ENCODE measurements around the gene ATOH1. TPM values are rescaled to one million over a fixed set of nuclear protein-coding genes. Genes with fewer than 3 reads are reported as not detected.
A peak's percentile ranks its signal among the peaks of the same experiment; 100 is the strongest.

Gene ATOH1, protein sequence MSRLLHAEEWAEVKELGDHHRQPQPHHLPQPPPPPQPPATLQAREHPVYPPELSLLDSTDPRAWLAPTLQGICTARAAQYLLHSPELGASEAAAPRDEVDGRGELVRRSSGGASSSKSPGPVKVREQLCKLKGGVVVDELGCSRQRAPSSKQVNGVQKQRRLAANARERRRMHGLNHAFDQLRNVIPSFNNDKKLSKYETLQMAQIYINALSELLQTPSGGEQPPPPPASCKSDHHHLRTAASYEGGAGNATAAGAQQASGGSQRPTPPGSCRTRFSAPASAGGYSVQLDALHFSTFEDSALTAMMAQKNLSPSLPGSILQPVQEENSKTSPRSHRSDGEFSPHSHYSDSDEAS
- not detected in 2 replicates for total RNA-seq

DNA sequence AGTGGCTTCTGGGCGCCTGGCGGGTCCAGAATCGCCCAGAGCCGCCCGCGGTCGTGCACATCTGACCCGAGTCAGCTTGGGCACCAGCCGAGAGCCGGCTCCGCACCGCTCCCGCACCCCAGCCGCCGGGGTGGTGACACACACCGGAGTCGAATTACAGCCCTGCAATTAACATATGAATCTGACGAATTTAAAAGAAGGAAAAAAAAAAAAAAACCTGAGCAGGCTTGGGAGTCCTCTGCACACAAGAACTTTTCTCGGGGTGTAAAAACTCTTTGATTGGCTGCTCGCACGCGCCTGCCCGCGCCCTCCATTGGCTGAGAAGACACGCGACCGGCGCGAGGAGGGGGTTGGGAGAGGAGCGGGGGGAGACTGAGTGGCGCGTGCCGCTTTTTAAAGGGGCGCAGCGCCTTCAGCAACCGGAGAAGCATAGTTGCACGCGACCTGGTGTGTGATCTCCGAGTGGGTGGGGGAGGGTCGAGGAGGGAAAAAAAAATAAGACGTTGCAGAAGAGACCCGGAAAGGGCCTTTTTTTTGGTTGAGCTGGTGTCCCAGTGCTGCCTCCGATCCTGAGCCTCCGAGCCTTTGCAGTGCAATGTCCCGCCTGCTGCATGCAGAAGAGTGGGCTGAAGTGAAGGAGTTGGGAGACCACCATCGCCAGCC lies at the start of gene ATOH1:
TSS of gene ATOH1 (plus strand) at position 422 of the 663 bp plus-strand sequence. CDS start at position 596, 174 bp downstream.
- no peak for DNase-seq (ENCODE audit: low read depth in 2 of 2)

DNA sequence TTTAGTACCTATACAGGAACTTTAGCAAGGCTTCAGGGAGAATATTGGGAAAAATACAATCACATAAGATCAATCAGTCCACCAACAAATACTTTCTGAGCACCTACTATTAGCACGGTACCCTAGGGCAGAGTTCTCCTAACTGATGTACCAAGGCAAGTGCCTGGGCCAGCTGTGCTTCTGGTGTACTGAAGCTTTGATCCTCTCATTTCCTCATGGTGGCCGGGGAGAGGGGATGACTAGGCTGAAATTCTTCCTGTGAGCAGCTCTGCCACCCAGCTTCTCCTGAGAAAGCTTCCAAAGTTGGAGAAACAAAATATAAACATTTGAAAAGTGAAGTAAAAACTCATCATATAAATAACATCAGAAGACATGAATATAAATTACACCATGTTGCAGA lies 49.3 kb upstream of the ATOH1 start:
- no peak for DNase-seq (ENCODE audit: low read depth in 2 of 2)

DNA sequence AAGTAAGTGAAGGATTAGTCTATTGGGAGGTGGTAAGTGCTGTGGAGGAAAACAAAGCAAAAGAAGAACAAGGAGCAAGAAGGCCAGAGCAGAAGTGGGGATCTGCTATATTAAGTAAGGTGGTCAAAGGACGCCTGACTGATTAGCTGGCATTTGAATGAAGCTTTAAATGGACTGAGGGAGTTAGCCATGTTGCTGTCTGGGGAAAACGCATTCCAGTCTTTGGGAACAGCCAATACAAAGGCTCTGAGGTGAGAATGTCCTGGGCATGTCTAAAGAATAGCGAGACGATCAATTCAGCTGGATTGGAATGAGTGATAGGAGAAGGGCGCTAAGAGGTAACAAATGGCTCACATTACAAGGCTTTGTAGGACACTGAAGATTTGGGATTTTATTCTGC lies 48.5 kb upstream of the ATOH1 start:
- no peak for DNase-seq (ENCODE audit: low read depth in 2 of 2)

DNA sequence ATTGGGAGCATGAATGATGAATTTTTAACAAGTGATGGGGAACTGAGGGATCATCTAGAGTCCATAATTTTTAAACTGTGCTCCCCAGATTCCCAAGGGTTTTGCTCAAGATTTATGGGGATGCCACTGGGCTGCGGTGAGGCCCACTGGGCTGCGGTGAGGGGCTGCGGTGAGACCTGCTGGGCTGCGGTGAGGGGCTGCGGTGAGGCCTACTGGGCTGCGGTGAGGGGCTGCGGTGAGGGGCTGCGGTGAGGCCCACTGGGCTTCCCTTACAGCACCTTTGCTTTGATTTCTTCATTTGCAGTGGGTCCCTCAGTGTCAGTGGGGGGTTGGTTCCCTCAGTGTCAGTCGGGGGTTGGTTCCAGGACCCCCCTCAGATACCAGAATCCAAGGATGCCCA lies 47.4 kb upstream of the ATOH1 start:
- no peak for DNase-seq (ENCODE audit: low read depth in 2 of 2)

DNA sequence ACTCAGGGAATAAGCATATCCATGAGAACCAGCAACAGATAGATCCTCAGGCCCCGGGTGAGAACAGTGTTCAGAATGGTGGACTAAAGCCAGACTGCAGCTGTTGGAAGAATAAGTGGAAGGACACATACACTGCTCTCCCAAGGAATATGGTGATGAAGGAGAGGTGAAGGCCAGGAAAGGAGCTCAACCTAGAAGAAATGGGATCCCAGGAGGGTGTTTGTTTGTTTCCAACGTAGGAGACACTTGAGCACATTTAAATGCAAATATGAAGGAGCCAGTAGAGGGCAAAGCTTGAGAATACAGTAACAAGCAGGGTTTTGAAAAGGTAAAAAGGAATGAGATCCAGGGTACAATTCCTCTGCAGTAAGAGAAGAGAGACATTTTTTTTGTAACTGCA lies 42.4 kb upstream of the ATOH1 start:
- DNase-seq (ENCODE audit: low read depth in 2 of 2) = no peak

DNA sequence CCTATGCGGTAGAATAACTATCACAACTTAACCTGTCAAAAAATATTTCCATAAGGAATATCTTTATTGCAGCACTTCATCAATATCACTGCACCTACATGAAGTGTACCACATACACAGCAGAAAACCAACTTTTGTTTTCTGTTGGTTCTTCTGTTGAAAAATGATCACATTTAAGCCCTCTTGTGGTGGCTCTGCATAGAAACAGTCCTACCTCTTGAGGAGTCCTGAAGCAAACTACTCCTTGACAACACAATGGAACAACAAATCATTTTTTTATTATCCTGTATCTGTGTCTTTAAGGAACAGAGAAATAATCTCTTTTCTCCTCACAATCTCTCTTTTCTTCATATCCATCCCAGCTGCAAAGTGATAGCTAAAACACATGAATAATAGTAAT lies 39.8 kb upstream of the ATOH1 start:
- peak; percentile 5 to 22 for DNase-seq (ENCODE audit: low read depth in 2 of 2)

DNA sequence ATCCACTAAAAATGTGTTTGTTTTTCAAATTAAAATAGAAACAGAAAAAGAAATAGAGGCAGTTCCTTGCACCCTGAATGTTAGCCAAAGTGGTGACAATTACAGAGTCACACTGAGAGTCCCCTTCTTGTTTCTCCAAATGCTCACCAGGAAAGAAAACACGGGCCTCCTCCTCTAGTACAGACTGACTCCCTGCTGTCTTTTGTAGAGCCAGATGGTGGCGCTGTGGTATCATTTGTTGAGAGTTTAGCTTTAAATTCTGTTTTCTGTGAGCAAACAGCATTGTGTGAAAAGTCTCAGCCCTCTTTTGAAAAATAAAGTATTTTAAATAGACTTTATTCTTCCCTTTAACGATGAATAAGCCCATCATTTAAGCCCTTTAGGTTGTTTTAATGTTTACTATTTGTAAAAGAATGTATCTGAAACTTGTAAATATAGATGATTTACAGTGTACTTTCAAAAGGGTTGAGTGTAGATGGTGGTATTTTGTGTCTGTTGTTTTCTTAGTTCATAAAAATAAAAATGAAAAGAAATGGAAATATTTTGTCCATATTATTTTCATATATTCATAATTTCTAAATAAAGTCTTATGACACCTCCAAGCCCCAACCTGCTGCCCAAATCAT lies 36.9 kb upstream of the ATOH1 start:
- peak; percentile 43 to 60 for DNase-seq (ENCODE audit: low read depth in 2 of 2)

DNA sequence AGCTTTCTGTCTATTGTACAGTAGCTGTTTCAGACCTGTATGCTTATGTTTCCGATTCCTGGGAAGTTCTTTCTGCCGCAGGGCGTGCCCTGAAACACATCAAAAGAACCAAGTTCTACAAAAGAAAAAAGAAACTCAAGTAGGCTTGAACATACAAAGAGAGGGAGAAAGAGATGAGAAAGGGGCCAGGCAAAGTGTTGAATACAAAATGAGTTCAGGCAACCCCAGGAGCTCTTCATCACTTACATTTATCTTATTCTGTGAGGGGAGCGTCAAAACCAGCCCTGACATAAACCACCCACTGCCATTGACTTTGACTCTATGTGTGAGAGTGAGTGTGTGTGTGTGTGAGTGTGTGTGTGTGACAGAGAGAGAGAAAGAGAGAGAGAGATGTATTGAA lies 26.5 kb upstream of the ATOH1 start:
- no peak for DNase-seq (ENCODE audit: low read depth in 2 of 2)

DNA sequence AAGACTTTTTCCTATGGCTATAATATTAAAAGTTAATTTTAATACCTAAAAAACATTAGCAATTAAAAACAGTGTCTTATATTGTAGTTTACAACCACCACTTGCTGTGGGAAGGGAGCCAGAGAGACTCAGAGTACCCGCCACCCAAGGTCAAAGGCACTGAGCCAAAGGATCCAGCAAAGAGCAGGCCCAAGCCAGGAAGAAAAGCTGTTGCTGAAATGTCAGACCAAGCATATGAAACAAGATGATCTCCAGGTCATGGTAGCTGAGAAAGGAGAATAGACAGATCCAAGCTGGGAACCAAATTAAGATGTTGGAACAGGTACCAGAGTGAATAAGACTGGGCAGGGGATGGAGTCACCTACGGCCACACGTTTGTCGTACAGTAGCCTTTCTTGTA lies 18.8 kb upstream of the ATOH1 start:
- DNase-seq (ENCODE audit: low read depth in 2 of 2) = no peak

DNA sequence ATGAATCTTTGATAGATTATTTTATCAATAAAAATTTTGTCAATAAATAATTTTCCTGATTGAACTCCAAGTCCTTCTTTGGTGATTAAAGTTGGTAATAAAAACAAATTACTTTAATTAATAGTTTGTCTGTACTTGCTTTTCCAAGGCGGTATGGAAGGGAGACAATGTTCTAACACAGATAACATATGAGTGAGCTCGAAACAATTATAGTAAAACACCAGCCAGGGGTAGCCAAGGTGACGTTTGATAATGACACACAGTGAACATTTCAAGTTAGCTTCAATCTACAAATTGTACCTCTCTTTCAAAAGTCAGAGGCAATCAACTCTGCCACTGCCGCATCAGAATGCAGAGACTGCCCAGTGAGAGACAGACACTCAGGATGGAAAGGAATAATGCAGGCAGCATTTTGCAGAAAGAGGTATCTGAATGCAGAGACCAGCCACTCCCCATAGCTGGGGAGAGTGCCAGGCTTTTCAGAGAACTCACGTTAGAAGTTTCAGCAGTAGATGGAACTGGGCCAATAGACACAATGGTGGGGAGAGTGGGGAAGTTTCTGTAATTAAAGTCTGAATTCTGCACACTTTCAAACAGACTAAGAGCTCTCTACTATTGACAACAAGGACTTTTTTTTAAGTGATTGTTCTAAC lies 18.1 kb upstream of the ATOH1 start:
- DNase-seq (ENCODE audit: low read depth in 2 of 2) = peak in 1 of 2 donors; percentile 14

DNA sequence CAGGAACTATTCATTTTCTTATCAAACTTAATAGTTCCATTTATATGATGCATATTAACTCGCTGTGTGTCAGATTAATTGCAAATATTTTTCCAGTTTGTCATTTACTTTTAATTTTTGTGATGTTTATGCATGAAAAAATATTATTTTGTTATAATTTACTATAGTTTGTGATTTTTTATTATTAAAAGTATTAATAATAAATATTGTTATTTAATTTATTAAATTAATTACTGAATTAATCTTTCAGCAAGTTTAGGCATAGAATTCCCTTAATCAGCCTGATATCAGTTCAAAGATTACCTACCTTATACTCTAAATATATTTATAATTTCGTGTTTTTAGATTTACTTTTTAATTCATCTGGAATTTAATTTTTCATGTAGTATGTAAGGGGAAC lies 15.5 kb upstream of the ATOH1 start:
- no peak for DNase-seq (ENCODE audit: low read depth in 2 of 2)

DNA sequence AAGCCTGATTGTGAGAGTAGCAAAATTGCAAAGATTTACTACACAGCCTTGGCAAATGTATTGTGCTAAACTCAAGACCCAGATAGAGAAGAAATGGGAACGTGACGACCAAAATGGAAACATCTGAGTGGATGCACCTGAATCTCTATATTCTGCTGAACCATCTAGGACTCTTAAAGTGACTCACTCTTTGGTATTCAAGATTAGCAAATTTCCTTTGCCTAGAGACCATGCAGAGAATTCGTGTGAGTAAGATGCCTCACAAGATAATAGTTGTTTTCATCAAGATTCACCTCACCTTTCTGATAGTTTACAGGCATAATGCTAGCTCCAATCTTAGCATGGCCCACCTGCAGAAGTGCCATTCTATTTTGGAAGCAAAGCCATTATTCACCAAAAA lies 14.4 kb upstream of the ATOH1 start:
- no peak for DNase-seq (ENCODE audit: low read depth in 2 of 2)

DNA sequence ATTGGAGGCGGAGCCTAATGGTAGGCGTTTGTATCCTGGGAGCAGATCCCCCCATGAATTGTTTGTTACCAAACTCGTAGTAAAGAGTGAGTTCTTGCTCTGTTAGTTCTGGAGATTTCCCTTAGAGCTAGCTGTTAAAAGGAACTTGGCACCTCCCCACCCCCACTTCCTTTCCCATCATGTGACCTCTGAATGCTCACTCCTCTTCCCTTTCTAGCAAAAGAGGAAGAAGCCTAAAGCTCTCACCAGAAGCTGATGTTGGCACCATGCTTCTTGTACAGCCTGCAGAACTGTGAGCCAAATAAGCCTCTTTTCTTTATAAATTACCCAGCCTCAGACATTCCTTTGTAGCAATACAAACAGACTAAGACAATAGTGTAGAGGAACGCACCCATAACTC lies 13.8 kb upstream of the ATOH1 start:
- DNase-seq (ENCODE audit: low read depth in 2 of 2) = no peak

DNA sequence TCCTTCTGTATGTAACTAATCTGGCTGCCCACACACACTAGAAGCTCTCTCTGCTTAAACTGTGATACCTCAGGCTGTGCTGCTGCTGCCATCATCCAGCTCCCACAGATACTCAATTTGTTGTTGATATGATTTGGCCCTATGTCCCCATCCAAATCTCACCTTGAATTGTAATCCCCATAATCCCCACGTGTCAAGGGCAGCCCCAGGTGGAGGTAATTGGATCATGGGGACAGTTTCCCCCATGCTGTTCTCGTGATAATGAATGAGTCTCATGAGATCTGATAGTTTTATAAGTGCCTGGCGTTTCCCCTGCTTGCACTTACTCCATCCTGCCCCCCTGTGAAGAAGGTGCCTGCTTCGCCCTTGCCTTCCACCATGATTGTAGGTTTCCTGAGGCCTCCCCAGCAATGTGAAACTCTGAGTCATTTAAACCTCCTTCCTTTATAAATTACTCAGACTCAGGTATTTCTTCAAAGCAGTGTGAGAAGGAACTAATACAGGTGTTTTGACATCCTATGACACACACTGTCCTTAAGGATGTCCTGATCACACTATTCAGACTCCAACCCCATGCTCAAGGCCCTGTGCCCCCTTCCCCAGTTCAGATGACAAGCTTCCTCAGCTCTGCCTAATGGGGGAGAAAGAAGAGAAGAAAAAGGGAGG lies 2.9 kb upstream of the ATOH1 start:
- no peak for DNase-seq (ENCODE audit: low read depth in 2 of 2)

DNA sequence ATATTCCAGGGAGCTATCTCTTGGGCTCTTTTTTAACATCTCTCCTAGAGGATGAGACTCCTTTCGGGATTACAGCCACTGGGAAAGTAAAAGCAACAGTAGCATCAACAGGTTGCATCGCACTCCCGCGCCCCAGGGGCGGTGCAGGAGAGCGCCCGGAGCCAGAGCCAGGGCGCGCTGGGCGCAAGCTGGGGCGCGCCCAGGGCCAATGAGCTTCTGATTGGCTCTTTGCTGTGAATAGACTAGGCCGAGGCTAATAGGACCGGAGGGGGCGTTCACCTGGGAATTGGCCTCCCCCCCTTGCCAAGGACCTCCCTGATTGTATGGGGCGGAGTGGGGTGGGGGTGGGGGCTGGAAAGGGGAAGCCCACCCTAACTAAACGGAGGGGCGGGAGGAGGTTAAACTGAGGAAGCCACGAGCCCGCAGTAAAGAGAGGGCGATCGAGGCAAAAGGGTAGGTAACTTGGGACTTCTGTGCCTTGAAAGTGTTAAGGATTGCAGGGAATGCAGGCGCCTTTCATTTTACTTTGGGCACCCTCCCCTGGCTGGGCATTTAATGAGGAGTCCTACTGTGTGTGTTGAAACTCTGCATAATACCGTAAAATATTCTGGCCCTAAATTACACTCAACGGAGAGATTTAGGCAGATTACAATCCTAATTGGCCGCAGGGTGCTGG lies 1.1 kb upstream of the ATOH1 start:
- DNase-seq (ENCODE audit: low read depth in 2 of 2) = no peak

DNA sequence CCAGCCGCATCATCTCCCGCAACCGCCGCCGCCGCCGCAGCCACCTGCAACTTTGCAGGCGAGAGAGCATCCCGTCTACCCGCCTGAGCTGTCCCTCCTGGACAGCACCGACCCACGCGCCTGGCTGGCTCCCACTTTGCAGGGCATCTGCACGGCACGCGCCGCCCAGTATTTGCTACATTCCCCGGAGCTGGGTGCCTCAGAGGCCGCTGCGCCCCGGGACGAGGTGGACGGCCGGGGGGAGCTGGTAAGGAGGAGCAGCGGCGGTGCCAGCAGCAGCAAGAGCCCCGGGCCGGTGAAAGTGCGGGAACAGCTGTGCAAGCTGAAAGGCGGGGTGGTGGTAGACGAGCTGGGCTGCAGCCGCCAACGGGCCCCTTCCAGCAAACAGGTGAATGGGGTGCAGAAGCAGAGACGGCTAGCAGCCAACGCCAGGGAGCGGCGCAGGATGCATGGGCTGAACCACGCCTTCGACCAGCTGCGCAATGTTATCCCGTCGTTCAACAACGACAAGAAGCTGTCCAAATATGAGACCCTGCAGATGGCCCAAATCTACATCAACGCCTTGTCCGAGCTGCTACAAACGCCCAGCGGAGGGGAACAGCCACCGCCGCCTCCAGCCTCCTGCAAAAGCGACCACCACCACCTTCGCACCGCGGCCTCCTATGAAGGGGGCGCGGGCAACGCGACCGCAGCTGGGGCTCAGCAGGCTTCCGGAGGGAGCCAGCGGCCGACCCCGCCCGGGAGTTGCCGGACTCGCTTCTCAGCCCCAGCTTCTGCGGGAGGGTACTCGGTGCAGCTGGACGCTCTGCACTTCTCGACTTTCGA lies 654 bp downstream of the ATOH1 start:
- DNase-seq (ENCODE audit: low read depth in 2 of 2) = no peak

DNA sequence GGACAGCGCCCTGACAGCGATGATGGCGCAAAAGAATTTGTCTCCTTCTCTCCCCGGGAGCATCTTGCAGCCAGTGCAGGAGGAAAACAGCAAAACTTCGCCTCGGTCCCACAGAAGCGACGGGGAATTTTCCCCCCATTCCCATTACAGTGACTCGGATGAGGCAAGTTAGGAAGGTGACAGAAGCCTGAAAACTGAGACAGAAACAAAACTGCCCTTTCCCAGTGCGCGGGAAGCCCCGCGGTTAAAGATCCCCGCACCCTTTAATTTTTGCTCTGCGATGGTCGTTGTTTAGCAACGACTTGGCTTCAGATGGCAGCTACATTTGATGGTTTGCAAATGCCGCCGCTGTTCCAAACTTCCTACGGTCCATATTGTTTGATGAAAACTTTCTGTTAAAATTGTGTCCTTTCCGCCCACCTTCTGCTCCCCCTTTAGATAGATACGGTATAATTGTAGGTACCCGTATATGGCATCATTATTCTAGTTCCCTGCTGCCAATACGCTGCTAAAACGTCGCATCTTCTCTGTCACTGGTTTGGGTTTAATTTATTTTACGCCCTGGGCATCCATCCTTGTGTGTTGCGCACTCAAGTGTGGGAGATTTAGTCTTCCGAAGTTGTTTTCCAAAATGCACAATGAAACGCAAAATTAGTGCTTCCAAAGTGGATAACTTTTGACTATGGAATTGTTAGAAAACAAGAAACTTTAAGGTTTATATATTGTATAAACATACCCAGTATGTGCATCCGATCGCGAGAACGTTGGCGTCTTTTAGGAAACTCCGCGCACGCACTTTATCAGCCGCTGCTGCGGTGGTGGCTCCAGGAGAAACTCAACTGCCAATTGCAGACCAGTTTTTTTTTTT lies 1.5 kb downstream of the ATOH1 start:
- DNase-seq (ENCODE audit: low read depth in 2 of 2) = no peak

DNA sequence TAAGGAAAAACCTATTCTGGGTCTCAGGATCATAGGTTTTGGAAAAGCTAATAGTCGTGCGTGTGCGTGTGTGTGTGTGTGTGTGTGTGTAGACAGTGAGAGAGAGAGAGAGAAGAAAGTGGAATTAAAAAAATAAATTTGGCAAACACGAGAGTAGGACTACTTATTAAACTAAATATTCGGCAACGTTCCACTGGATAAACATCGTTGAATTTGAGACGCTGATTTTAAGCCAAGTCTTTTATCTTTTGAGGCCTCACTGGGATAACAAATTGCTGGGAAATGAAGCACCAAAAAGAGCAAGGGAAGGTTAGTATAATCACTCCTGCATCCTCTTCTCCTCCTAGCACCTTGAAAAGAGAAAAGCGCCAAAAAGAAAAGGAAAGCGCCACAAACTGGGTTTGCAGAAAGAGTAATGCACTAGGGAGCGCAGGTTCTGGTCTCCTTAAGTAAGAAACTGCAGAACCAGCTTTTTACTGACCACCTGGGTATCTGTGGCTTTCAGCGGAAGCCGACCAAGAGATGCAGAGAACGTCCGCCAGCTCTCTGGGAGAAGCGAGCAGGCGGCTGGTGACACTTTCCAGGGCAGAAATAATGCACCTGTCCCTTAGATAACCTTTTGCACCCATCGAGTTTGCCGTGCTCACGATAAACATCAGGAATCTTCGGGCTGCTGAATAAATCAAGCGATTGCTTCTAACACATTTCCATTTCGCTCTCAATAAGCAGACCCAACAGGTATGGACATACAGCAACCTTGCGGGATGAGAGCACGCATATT lies 3.4 kb downstream of the ATOH1 start:
- no peak for DNase-seq (ENCODE audit: low read depth in 2 of 2)

Measured in lung microvascular endothelial cell (primary cell).